MG63 (cell line): ENCODE measurements around the gene PCNX3. TPM values are rescaled to one million over a fixed set of nuclear protein-coding genes. Genes with fewer than 3 reads are reported as not detected.
A peak's percentile ranks its signal among the peaks of the same experiment; 100 is the strongest.
"Not testable (repeated sequence)": the region's sequence is repeated elsewhere in the genome, so short reads cannot be mapped to it uniquely, and the experiment has no call there.

Experiments used
- DNase-seq: peaks from one replicate; pipeline ENCODE4 v3.0.0-alpha.2; 2020
- H3K27me3 ChIP-seq: fragments of 250-450 bp; sonication (Bioruptor Pico); 2 replicates; pipeline ENCODE4 v1.5.1; 2020; ENCODE audit warnings: mild to moderate bottlenecking, moderate library complexity
- H3K36me3 ChIP-seq: fragments of 250-450 bp; sonication (Bioruptor Pico); 2 replicates; pipeline ENCODE4 v1.5.1; 2020; ENCODE audit warnings: mild to moderate bottlenecking, moderate library complexity
- H3K4me3 ChIP-seq: fragments of 250-450 bp; sonication (Bioruptor Pico); 2 replicates; pipeline ENCODE4 v1.5.1; 2020; ENCODE audit warnings: mild to moderate bottlenecking, moderate library complexity
- H3K9me3 ChIP-seq: fragments of 250-450 bp; sonication (Bioruptor Pico); 2 replicates; pipeline ENCODE4 v1.5.1; 2020; ENCODE audit warnings: mild to moderate bottlenecking, moderate library complexity
- total RNA-seq: library from RNA; depleted of rRNA; stranded (reverse); fragments of >200 nt; shearing (Covaris generic); gene quantifications from 2 replicates; pipeline ENCODE4 v1.2.3, GENCODE V29; 2014; ENCODE audit warnings: low replicate concordance; rRNA removed

PCNX3 gene
- total RNA-seq, 1 experiment from 2014 or later: 21.0 TPM

- peak overlapping the region; percentile 69 for H3K4me3 ChIP-seq
- no peaks in the 10 kb centered on the region for H3K9me3 ChIP-seq
- H3K27me3 ChIP-seq: no peaks in the 10 kb centered on the region
- DNase-seq: peak; percentile 58
- H3K36me3 ChIP-seq: peaks cover 30% of the 10 kb centered on the region
Observed at GRCh38 chr11:65663639-65664200, 48.1 kb downstream of the PCNX3 start.

- Histone ChIP-seq H3K36me3 (no peaks in the 10 kb centered on the region), H3K9me3 (no peaks in the 10 kb centered on the region), H3K4me3 (no peak overlapping the region), H3K27me3 (no peaks in the 10 kb centered on the region)
- DNase-seq: no peak
Observed at GRCh38 chr11:65672180-65672860, 56.7 kb downstream of the PCNX3 start.

GRCh38 chr11:65672982-65673381, 57.4 kb downstream of the PCNX3 start:
- H3K4me3 ChIP-seq: no peak overlapping the region
- H3K9me3 ChIP-seq: no peaks in the 10 kb centered on the region
- no peaks in the 10 kb centered on the region for H3K27me3 ChIP-seq
- H3K36me3 ChIP-seq: no peaks in the 10 kb centered on the region
- no peak for DNase-seq

GRCh38 chr11:65680192-65680743, 64.7 kb downstream of the PCNX3 start:
- Histone ChIP-seq H3K36me3 (no peaks in the 10 kb centered on the region), H3K4me3 (no peak overlapping the region), H3K9me3 (no peaks in the 10 kb centered on the region), H3K27me3 (peaks cover 3% of the 10 kb centered on the region; the same call in 1 of the 2 replicates)
- DNase-seq: no peak

GRCh38 chr11:65683480-65683879, 67.9 kb downstream of the PCNX3 start:
- H3K9me3 ChIP-seq, DNase-seq, H3K4me3 ChIP-seq, H3K27me3 ChIP-seq, H3K36me3 ChIP-seq: not testable (repeated sequence)

- no peak for DNase-seq
- H3K9me3 ChIP-seq: no peaks in the 10 kb centered on the region
- no peak overlapping the region for H3K4me3 ChIP-seq
Observed at GRCh38 chr11:65685981-65686380, 70.4 kb downstream of the PCNX3 start.

More at GRCh38 chr11:65685981-65686380, 70.4 kb downstream of the PCNX3 start:
- Histone ChIP-seq H3K36me3 (no peaks in the 10 kb centered on the region), H3K27me3 (peaks cover 3% of the 10 kb centered on the region; the same call in 1 of the 2 replicates)

Other genes starting within 250 kb of the PCNX3 start
- gene SLC25A45, start 233.1 kb upstream of the PCNX3 start, total RNA-seq: 1.9 TPM in 2 replicates
- gene FRMD8, start 229.1 kb upstream of the PCNX3 start, total RNA-seq: 25.9 and 44.1 TPM in 2 replicates
- 4.8 and 7.7 TPM in 2 replicates for gene NEAT1, start 193.0 kb upstream of the PCNX3 start, total RNA-seq
- 258 and 283 TPM in 2 replicates for gene MALAT1, start 116.7 kb upstream of the PCNX3 start, total RNA-seq
- 50.1 and 56.3 TPM in 2 replicates for gene SCYL1, start 90.7 kb upstream of the PCNX3 start, total RNA-seq
- 109 and 124 TPM in 2 replicates for gene LTBP3, start 57.4 kb upstream of the PCNX3 start, total RNA-seq
- 51.1 and 90.7 TPM in 2 replicates for gene ZNRD2, start 45.3 kb upstream of the PCNX3 start, total RNA-seq
- gene FAM89B, start 43.2 kb upstream of the PCNX3 start, total RNA-seq: 45.5 and 66.6 TPM in 2 replicates
- 30.8 and 65.1 TPM in 2 replicates for gene EHBP1L1, start 39.7 kb upstream of the PCNX3 start, total RNA-seq
- gene KCNK7, start 20.0 kb upstream of the PCNX3 start, total RNA-seq: not detected in 2 replicates
- 22.2 and 48.8 TPM in 2 replicates for gene MAP3K11, start 1.6 kb upstream of the PCNX3 start, total RNA-seq
- 28.2 and 33.6 TPM in 2 replicates for gene SIPA1, start 22.3 kb downstream of the PCNX3 start, total RNA-seq
- gene RELA, start 47.1 kb downstream of the PCNX3 start, total RNA-seq: 42.2 and 56.1 TPM in 2 replicates
- gene KAT5, start 96.5 kb downstream of the PCNX3 start, total RNA-seq: 43.5 and 68.8 TPM in 2 replicates
- gene RNASEH2C, start 105.0 kb downstream of the PCNX3 start, total RNA-seq: 28.2 and 73.1 TPM in 2 replicates
- 5.8 and 7.6 TPM in 2 replicates for gene AP5B1, start 165.2 kb downstream of the PCNX3 start, total RNA-seq
- not detected in 2 replicates for gene OVOL1, start 171.3 kb downstream of the PCNX3 start, total RNA-seq
- gene SNX32, start 218.2 kb downstream of the PCNX3 start, total RNA-seq: 0.43 TPM in 1 of 2 replicates, not detected in the other
- gene CFL1, start 242.4 kb downstream of the PCNX3 start, total RNA-seq: 1,413 and 1,905 TPM in 2 replicates
- gene MUS81, start 244.7 kb downstream of the PCNX3 start, total RNA-seq: 25.3 and 45.3 TPM in 2 replicates